ENCODE data around the gene DEFB127. TPM values are rescaled to one million over a fixed set of nuclear protein-coding genes. Genes with fewer than 3 reads are reported as not detected.
"Not testable (repeated sequence)": the region's sequence is repeated elsewhere in the genome, so short reads cannot be mapped to it uniquely, and the experiment has no call there.

The DEFB127 gene
- total RNA-seq: not detected
- not detected for polyA plus RNA-seq (2013, experiment 1 of 2)
- polyA plus RNA-seq (2013, experiment 2 of 2): not detected
- long read RNA-seq, experiment 1: 0 reads
- long read RNA-seq, experiment 2: 0 reads
- long read RNA-seq, experiment 3: 0 reads
- long read RNA-seq, experiment 4: 0 reads

GRCh38 chr20:157154-157553, at the start of gene DEFB127:
TSS of gene DEFB127 (plus strand) at chr20:157454. CDS start at chr20:157545, 91 bp downstream.
- Mint-ChIP-seq H3K27ac (no peak within 1 kb of the TSS), H3K9me3 (peaks cover 3% of the 10 kb centered on the region), H3K4me1 (no peaks in the 10 kb centered on the region), H3K4me3 (no peak within 1 kb of the TSS), H3K36me3 (ENCODE audit: low read depth) (no peaks in the 10 kb centered on the region), H3K27me3 (ENCODE audit: insufficient read depth) (peaks cover 3% of the 10 kb centered on the region)
- Histone ChIP-seq H3K27ac (ENCODE audit: low read depth, low read length) (no peak within 1 kb of the TSS), H3K27me3 (ENCODE audit: control insufficient read depth, insufficient read depth, low read length, poor library complexity, severe bottlenecking) (no peaks in the 10 kb centered on the region), H3K4me3 (ENCODE audit: low read length) (no peak within 1 kb of the TSS), H3K4me1 (ENCODE audit: control insufficient read depth, insufficient read depth, low read length) (no peaks in the 10 kb centered on the region), H3K9ac (ENCODE audit: extremely low read depth, low read length, poor library complexity, severe bottlenecking) (no peak within 1 kb of the TSS), H3K9me3 (ENCODE audit: control insufficient read depth, low read length) (no peaks in the 10 kb centered on the region), H3K36me3 (ENCODE audit: control insufficient read depth, insufficient read depth, low read length) (no peaks in the 10 kb centered on the region)
- no peak for DNase-seq
- WGBS, 2 experiments (ENCODE audit: insufficient coverage in 1 of 2, insufficient read length in 1 of 2): 93 to 94% methylated on average over 3 to 5 of the region's 5 CpGs
- TF ChIP-seq, protein P1, sequence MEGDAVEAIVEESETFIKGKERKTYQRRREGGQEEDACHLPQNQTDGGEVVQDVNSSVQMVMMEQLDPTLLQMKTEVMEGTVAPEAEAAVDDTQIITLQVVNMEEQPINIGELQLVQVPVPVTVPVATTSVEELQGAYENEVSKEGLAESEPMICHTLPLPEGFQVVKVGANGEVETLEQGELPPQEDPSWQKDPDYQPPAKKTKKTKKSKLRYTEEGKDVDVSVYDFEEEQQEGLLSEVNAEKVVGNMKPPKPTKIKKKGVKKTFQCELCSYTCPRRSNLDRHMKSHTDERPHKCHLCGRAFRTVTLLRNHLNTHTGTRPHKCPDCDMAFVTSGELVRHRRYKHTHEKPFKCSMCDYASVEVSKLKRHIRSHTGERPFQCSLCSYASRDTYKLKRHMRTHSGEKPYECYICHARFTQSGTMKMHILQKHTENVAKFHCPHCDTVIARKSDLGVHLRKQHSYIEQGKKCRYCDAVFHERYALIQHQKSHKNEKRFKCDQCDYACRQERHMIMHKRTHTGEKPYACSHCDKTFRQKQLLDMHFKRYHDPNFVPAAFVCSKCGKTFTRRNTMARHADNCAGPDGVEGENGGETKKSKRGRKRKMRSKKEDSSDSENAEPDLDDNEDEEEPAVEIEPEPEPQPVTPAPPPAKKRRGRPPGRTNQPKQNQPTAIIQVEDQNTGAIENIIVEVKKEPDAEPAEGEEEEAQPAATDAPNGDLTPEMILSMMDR (conservative IDR thresholded peaks at IDR 0.05): no peak

GRCh38 chr20:112396-112795, 44.9 kb upstream of the DEFB127 start:
- Mint-ChIP-seq H3K27me3 (ENCODE audit: insufficient read depth) (peaks cover 6% of the 10 kb centered on the region), H3K36me3 (ENCODE audit: low read depth) (no peaks in the 10 kb centered on the region)
- peaks cover 16% of the 10 kb centered on the region for H3K9me3 ChIP-seq (ENCODE audit: control insufficient read depth, low read length)

GRCh38 chr20:117518-117917, 39.7 kb upstream of the DEFB127 start:
- peaks cover 25% of the 10 kb centered on the region for H3K9me3 ChIP-seq (ENCODE audit: control insufficient read depth, low read length)
- H3K4me1 Mint-ChIP-seq: no peaks in the 10 kb centered on the region

More at GRCh38 chr20:112396-112795, 44.9 kb upstream of the DEFB127 start:
- TF ChIP-seq, protein P1 (conservative IDR thresholded peaks at IDR 0.05): no peak
- Mint-ChIP-seq H3K9me3 (no peaks in the 10 kb centered on the region), H3K27ac (no peak overlapping the region), H3K4me3 (no peak overlapping the region), H3K4me1 (no peaks in the 10 kb centered on the region)
- H3K36me3 ChIP-seq (ENCODE audit: control insufficient read depth, insufficient read depth, low read length): no peaks in the 10 kb centered on the region
- no peaks in the 10 kb centered on the region for H3K27me3 ChIP-seq (ENCODE audit: control insufficient read depth, insufficient read depth, low read length, poor library complexity, severe bottlenecking)
- no peak overlapping the region for H3K4me3 ChIP-seq (ENCODE audit: low read length)
- no peaks in the 10 kb centered on the region for H3K4me1 ChIP-seq (ENCODE audit: control insufficient read depth, insufficient read depth, low read length)
- no peak overlapping the region for H3K27ac ChIP-seq (ENCODE audit: low read depth, low read length)
- no peak overlapping the region for H3K9ac ChIP-seq (ENCODE audit: extremely low read depth, low read length, poor library complexity, severe bottlenecking)
- DNase-seq: no peak

DNA sequence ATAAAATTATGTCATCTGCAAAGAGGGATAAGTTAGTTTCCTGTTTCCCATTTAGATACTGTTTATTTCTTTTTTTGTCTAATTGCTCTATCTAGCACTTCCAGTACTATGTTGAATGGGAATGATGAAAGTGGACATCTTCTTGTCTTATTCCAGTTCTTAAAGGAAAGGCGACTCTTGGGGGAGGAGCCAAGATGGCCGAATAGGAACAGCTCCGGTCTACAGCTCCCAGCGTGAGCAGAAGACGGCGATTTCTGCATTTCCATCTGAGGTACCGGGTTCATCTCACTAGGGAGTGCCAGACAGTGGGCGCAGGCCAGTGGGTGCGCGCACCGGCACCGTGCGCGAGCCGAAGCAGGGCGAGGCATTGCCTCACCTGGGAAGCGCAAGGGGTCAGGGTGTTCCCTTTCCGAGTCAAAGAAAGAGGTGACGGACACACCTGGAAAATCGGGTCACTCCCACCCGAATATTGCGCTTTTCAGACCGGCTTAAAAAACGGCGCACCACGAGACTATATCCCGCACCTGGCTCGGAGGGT, 27.4 kb upstream of the DEFB127 start:
- 86 to 93% methylated on average over 19 to 20 of the region's 28 CpGs for WGBS, 2 experiments (ENCODE audit: insufficient coverage in 1 of 2, insufficient read length in 1 of 2)
- H3K36me3 Mint-ChIP-seq (ENCODE audit: low read depth): not testable (repeated sequence)
- H3K4me3 Mint-ChIP-seq: peak overlapping the region; percentile 57

More at GRCh38 chr20:117518-117917, 39.7 kb upstream of the DEFB127 start:
- H3K9me3 Mint-ChIP-seq: no peaks in the 10 kb centered on the region
- DNase-seq: no peak
- TF ChIP-seq, protein P1 (conservative IDR thresholded peaks at IDR 0.05): no peak
- Histone ChIP-seq H3K4me1 (ENCODE audit: control insufficient read depth, insufficient read depth, low read length) (no peaks in the 10 kb centered on the region), H3K9ac (ENCODE audit: extremely low read depth, low read length, poor library complexity, severe bottlenecking) (no peak overlapping the region), H3K36me3 (ENCODE audit: control insufficient read depth, insufficient read depth, low read length) (no peaks in the 10 kb centered on the region), H3K27ac (ENCODE audit: low read depth, low read length) (no peak overlapping the region), H3K4me3 (ENCODE audit: low read length) (no peak overlapping the region), H3K27me3 (ENCODE audit: control insufficient read depth, insufficient read depth, low read length, poor library complexity, severe bottlenecking) (no peaks in the 10 kb centered on the region)
- H3K27me3 Mint-ChIP-seq (ENCODE audit: insufficient read depth): peaks cover 6% of the 10 kb centered on the region
- no peaks in the 10 kb centered on the region for H3K36me3 Mint-ChIP-seq (ENCODE audit: low read depth)
- H3K27ac Mint-ChIP-seq: no peak overlapping the region
- no peak overlapping the region for H3K4me3 Mint-ChIP-seq

More for the DNA sequence above, 27.4 kb upstream of the DEFB127 start:
- peak; percentile 65 for DNase-seq
- not testable (repeated sequence) for H3K9me3 ChIP-seq (ENCODE audit: control insufficient read depth, low read length); H3K4me1 Mint-ChIP-seq; H3K4me3 ChIP-seq (ENCODE audit: low read length); H3K27ac ChIP-seq (ENCODE audit: low read depth, low read length); H3K4me1 ChIP-seq (ENCODE audit: control insufficient read depth, insufficient read depth, low read length); H3K36me3 ChIP-seq (ENCODE audit: control insufficient read depth, insufficient read depth, low read length); H3K27me3 ChIP-seq (ENCODE audit: control insufficient read depth, insufficient read depth, low read length, poor library complexity, severe bottlenecking); H3K9ac ChIP-seq (ENCODE audit: extremely low read depth, low read length, poor library complexity, severe bottlenecking); H3K27me3 Mint-ChIP-seq (ENCODE audit: insufficient read depth)
- Mint-ChIP-seq H3K9me3 (peaks cover 22% of the 10 kb centered on the region), H3K27ac (peak overlapping the region; percentile 89)
